Activated CD4-positive, alpha-beta T cell treated with anti-CD3 and anti-CD28 coated beads, Interleukin-2, amount 50 U/mL, for 48 hours (primary cell): ENCODE measurements around the gene BICD2.

Source experiments
- DNase-seq, 2 experiments: peaks; one replicate each; pipeline ENCODE4 v3.0.0-alpha.2; 2020

BICD2 gene

GRCh38 chr9:92712767-92713166 is 51.9 kb downstream of the BICD2 start:
- no peak for DNase-seq

GRCh38 chr9:92711844-92712243 is 52.8 kb downstream of the BICD2 start:
- DNase-seq = peak in 1 of 2 experiments; percentile 32

GRCh38 chr9:92711146-92711545 is 53.5 kb downstream of the BICD2 start:
- no peak for DNase-seq

GRCh38 chr9:92710368-92710767 is 54.3 kb downstream of the BICD2 start:
- DNase-seq = no peak

GRCh38 chr9:92709954-92710353 is 54.7 kb downstream of the BICD2 start:
- DNase-seq = no peak

GRCh38 chr9:92709240-92709639 is 55.4 kb downstream of the BICD2 start:
- DNase-seq = no peak

- no peak for DNase-seq
These were observed 57.1 kb downstream of the BICD2 start for GRCh38 chr9:92707530-92707929.

GRCh38 chr9:92706218-92706940 is 58.3 kb downstream of the BICD2 start:
- DNase-seq = peak; percentile 38 to 58

- DNase-seq = no peak
These were observed 60.1 kb downstream of the BICD2 start for GRCh38 chr9:92704528-92704927.

- no peak for DNase-seq
These were observed 68.0 kb downstream of the BICD2 start for GRCh38 chr9:92696619-92697018.

GRCh38 chr9:92686954-92687353 is 77.7 kb downstream of the BICD2 start:
- DNase-seq = no peak

GRCh38 chr9:92685022-92685421 is 79.6 kb downstream of the BICD2 start:
- no peak for DNase-seq

- no peak for DNase-seq
These were observed 82.4 kb downstream of the BICD2 start for GRCh38 chr9:92682269-92682668.

GRCh38 chr9:92680166-92681119 is 84.2 kb downstream of the BICD2 start:
- DNase-seq = no peak

- DNase-seq = no peak
These were observed 85.0 kb downstream of the BICD2 start for GRCh38 chr9:92679413-92680165.

- DNase-seq = peak in 1 of 2 experiments; percentile 19
These were observed 93.3 kb downstream of the BICD2 start for GRCh38 chr9:92671323-92671722.

- peak; percentile 97 to 98 for DNase-seq
These were observed 94.5 kb downstream of the BICD2 start, which contains the start of gene IPPK for GRCh38 chr9:92669890-92670708. TSS of gene IPPK (minus strand) at chr9:92670131. CDS start at chr9:92669988, 143 bp downstream.

- peak; percentile 29 to 45 for DNase-seq
These were observed 95.1 kb downstream of the BICD2 start for GRCh38 chr9:92669527-92669889.

- peak; percentile 59 to 66 for DNase-seq
These were observed 95.7 kb downstream of the BICD2 start for GRCh38 chr9:92668746-92669526.

GRCh38 chr9:92666912-92667532 is 97.6 kb downstream of the BICD2 start:
- DNase-seq = no peak

- DNase-seq = no peak
These were observed 98.4 kb downstream of the BICD2 start for GRCh38 chr9:92666236-92666635.
